ENCODE measurements around the gene QKI.

The QKI gene

GRCh38 chr6:163626073-163626867 is 211.8 kb downstream of the QKI start:
- DNase-seq = peak; percentile 20

- DNase-seq = no peak
These were observed 212.9 kb downstream of the QKI start for GRCh38 chr6:163627274-163628062.
